GM12872 (cell line): Measurements from ENCODE around the gene CDH18.

Experiments used
- TF ChIP-seq, protein P1 (sequence below): IDR thresholded peaks from 3 replicates; pipeline ENCODE4 v1.5.1; 2011; ENCODE audit warnings: low read depth, mild to moderate bottlenecking, low read length, moderate library complexity; ENCODE audit not compliant: insufficient read depth

The CDH18 gene

DNA sequence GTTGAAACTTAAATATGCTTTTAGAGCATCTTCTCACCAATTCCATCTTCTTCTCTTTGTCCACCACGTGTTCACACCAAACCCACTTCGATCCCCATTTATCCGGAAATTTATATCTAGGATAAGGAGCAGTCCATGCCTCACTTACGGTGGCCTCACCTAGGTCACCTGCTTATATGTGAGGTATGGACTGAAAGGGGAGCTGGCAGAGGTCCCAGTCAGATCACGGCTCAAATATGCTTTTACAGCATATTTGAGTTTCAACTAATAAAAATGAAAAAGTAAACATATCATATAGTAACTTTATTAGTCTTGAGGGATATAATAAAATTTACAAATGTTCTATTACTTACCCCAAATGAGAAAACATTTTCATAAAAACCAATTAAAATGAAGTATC lies 508.4 kb downstream of the CDH18 start:
- TF ChIP-seq, protein P1, sequence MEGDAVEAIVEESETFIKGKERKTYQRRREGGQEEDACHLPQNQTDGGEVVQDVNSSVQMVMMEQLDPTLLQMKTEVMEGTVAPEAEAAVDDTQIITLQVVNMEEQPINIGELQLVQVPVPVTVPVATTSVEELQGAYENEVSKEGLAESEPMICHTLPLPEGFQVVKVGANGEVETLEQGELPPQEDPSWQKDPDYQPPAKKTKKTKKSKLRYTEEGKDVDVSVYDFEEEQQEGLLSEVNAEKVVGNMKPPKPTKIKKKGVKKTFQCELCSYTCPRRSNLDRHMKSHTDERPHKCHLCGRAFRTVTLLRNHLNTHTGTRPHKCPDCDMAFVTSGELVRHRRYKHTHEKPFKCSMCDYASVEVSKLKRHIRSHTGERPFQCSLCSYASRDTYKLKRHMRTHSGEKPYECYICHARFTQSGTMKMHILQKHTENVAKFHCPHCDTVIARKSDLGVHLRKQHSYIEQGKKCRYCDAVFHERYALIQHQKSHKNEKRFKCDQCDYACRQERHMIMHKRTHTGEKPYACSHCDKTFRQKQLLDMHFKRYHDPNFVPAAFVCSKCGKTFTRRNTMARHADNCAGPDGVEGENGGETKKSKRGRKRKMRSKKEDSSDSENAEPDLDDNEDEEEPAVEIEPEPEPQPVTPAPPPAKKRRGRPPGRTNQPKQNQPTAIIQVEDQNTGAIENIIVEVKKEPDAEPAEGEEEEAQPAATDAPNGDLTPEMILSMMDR = no peak

DNA sequence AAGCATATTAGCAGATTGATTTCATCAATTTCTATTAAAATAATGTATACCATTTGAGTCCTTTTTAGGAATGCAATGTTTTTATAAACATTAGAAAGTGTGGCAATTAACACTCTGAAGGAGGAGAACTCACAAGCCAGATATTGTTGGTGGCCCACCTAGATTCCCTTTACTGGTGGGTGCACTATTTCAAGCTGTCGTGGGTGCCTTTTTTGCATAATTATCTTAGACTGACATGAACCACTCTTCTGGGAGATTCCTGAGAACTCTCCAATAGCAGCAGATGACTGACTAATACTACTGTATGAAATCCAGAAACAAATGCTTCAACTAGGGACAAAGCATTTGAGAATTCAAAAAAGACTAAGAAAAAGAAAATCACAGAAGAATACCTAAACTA lies 526.0 kb downstream of the CDH18 start:
- TF ChIP-seq, protein P1 = no peak

DNA sequence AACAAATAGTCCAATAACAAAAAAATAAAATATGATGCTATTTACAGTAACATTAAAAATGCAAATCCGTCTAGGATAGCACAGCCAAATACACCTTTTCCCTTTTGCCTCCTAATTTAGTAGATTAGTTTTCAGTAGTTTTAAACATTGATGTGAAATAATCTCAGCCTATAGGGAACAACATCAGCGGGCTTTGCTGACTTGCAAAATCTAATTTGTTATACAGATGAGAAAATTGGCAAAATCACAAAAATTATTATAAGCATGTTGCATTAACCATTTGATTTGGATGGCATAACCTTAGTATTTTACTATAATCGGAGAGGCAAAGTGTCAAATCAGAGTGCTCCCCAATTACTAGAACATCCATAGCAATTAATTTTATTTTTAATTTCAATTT lies 563.5 kb downstream of the CDH18 start:
- TF ChIP-seq, protein P1 = no peak
